GM18909 (cell line): ENCODE measurements around the gene MANF.
"Not testable (repeated sequence)": the region's sequence is repeated elsewhere in the genome, so short reads cannot be mapped to it uniquely, and the experiment has no call there.

Experiments
- ATAC-seq: cut with Tn5 transposase; IDR thresholded peaks from one replicate; pipeline ENCODE4 v1.9.1; 2021; ENCODE audit warnings: mild to moderate bottlenecking; ENCODE audit not compliant: unreplicated experiment, poor library complexity

The MANF gene

GRCh38 chr3:51384726-51385473 lies at the start of gene MANF:
TSS of gene MANF (plus strand) at chr3:51385291. CDS start at chr3:51385343, 52 bp downstream.
- peak; percentile 94 for ATAC-seq

GRCh38 chr3:51336261-51336660 lies 48.8 kb upstream of the MANF start:
- ATAC-seq = no peak

GRCh38 chr3:51337666-51338065 lies 47.4 kb upstream of the MANF start:
- no peak for ATAC-seq

DNA sequence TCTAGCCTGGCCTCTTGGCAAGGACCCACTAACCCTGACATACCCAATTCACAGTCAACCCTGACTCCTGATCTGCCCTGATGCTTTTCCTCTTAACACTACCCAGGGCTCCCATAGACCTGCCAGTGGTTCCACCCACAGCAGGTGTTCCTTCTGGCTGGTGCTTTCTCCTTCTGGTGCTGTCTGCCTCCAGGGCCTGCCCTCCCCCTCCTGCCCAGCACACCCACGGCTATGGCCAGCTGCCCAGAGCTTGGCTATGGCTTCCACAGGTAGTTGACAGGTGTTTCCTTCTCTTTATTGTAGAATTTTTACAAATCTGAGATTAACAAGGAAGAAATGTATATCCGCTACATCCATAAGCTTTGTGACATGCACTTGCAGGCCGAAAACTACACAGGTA lies 46.5 kb upstream of the MANF start:
- no peak for ATAC-seq

- ATAC-seq = no peak
Measured at GRCh38 chr3:51340013-51340829, 44.9 kb upstream of the MANF start.

DNA sequence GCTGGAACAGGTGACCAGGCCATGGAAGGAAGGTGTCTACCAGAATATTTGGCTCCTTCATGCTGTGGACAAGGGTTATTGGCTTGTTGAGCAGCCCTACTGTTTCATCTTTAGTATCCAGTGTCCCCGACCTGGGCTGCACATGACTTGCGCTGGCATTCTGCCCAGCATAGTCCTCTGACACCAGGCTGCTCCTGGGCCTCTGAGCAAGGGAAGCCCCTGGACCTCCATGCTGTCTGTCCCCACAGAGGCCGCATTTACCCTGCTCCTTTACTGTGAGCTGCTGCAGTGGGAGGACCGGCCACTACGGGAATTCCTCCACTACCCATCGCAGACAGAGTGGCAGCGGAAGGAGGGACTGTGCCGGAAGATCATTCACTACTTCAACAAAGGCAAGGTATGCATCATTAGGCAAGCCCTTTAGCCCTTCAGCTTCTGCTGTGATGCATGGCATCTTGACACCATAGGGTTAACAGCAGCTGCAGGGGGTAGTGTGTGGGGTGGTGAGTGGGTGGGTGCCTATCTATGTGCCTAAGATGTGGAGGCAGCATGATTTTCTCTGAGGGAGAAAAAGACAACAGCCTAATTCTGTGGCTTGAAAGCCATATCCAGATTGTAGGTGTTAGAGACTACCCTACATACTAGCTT lies 44.0 kb upstream of the MANF start:
- ATAC-seq = no peak

DNA sequence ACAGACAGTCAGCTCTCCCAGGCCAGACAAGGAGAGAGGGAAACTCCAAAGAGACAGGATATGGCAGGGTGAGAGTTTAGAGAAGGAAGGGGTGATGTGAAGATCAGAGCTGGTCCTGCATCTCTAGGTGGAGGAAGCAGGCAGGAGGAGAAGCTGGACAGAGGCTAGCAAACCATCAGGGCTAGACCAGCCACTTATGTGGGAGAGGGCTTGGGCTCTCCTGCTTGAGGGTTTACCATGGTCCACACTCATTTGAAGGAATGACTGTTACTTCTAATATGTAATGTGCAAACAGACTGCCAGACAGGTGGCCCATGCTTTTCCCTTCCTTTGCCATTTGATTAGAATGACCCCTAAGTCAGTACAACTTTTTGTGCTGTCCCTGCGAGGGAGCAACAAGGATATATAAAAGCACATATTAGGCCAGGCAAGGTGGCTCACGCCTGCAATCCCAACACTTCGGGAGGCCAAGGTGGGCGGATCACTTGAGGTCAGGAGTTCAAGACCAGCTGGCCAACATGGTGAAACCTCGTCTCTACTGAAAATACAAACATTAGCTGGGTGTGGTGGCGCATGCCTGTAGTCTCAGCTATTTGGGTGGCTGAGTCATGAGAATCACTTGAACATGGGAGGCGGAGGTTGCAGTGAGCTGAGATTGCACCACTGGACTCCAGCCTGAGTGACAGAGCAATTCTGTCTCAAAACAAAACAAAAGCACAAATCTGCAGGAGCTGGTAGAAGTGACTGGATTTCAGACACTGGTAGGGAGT lies 41.0 kb upstream of the MANF start:
- no peak for ATAC-seq

GRCh38 chr3:51350751-51351150 lies 34.3 kb upstream of the MANF start:
- no peak for ATAC-seq

GRCh38 chr3:51353131-51353530 lies 32.0 kb upstream of the MANF start:
- no peak for ATAC-seq

GRCh38 chr3:51353691-51354090 lies 31.4 kb upstream of the MANF start:
- no peak for ATAC-seq

DNA sequence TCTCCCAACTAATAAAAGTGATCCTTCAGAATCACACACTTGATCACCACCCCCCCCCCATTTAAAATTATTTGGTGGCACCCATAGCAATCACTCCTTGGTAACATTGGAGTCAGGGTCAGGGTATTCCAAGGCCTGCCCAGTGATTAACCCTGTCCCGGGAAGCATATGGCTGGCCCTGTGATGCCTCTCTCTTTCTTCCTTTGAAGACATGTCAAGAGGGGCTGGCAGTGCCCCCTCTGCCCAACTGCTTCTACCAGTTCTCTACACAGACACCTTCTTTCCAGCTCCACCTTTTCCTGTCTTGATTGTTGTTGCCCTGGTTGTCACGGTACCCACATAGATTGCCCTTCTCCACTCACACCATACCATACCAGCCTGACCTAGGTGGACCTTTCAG lies 30.9 kb upstream of the MANF start:
- ATAC-seq = no peak

DNA sequence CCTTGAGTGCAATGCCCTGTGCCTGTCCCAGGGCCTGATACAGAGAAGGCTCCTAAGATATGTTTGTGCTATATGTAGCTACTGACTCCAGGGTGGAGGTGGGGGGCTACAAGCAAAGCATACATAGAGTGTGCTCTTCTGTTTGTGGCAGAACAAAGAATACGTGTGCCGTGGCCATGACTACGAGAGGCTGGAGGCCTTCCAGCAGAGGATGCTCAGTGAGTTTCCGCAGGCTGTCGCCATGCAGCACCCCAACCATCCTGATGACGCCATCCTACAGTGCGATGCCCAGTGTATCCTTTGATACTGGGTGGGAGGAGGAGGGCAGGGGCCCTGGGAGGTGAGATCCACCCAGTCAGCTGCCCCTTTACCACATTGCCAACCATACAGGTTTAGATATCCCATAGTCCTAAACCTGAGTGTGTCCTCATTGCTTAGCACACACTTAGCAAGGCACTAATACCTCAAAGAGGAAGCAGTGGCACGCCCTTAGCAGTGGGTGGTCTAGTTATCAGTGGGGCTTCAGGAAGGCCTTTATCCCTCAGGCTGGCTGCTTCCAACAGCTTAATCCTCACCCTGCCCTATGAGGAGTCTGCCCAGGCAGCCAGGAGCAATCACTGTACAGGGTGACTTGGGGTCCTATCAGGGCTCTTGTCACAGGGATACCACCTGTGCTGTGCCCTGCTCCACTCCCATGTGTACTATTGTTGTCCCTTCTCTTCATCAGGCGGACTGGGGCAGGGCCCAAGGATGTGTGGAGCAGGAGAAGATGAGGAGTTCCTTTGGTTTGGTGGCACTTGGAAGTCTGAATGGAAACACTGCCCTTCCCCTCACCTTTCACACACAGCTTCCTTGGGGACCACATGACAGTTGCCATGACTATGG lies 30.1 kb upstream of the MANF start:
- no peak for ATAC-seq

DNA sequence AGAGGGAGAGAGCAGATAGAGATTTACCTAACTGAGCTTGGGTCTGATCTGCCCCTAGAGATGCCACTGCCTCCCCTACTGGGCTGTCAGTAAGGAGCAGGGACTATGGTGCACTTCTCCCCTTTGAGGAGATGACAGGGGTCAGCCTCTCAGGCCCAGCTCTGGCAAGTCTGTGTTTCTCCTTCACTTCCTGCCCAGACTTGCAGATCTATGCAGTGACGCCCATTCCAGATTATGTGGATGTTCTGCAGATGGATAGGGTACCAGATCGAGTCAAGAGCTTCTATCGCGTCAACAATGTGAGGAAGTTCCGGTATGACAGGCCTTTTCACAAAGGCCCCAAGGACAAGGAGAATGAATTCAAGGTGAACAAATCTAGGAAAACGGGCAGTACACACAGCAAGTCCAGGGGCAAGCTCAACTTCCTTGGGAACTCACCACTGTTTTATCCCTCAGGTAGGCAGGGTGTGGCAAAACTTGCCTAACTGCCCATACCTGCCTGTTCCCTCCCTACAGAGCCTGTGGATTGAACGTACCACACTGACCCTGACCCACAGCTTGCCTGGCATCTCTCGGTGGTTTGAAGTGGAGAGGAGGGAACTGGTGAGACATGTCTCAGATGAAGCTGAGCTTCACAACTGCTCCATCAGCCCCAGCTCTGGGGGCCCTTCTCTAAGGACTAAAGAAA lies 29.1 kb upstream of the MANF start:
- ATAC-seq = no peak

DNA sequence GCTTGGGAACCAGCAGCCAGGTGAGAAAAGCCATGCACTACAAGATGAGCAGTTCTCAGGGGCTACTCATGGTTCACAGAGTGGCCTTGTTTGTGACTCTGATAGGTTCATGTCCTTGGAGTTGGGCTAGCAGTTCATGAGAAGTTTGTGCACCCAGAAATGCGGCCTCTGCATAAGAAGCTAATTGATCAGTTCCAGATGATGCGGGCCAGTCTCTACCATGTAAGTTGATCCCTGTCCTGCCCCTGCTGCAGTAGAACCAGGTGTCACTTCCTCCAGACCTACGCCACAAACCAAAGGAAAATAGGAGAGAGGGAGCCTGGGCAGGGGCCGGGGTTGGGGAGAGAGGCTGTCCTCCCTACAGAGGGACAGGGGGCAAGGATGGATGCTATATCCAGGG lies 27.2 kb upstream of the MANF start:
- ATAC-seq = no peak

GRCh38 chr3:51358981-51359380 lies 26.1 kb upstream of the MANF start:
- ATAC-seq = no peak

DNA sequence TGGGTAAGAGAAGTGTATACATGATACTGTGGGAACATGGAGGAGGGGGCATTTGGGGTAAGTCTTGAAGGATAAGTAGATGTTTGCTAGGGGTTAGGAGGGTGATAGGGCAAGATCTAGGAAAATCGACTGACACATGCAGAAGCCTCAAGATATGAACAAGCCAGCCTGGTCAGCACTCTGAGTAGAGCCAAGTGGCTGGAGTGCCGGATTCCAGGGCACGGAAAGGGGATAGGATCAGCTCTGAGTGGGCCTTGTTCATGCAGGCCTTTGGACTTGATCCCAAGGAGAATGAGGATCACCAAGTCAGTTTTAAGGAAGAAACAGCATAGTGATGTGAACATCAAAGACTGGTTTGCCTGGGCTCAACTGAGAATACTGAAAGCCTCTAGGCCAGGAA lies 24.3 kb upstream of the MANF start:
- no peak for ATAC-seq

- ATAC-seq = no peak
Measured at GRCh38 chr3:51361746-51362145, 23.3 kb upstream of the MANF start.

DNA sequence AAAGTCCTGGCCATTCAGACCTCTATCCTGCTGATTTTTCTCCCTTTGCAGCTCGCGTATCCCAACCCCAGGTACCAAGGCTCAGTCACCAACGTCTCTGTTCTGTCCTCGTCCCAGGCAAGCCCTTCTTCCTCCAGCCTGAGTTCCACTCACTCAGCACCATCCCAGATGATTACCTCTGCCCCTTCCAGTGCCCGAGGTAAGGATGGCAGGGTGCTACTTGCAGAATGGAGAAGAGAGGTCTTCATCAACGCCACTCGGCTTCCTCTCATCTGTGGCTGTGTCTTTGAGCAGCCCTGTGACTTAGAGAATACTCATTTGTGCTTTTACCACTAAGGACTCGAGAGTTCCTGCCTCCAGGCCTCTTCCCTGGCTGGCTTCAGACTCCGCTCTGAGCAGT lies 22.6 kb upstream of the MANF start:
- no peak for ATAC-seq

DNA sequence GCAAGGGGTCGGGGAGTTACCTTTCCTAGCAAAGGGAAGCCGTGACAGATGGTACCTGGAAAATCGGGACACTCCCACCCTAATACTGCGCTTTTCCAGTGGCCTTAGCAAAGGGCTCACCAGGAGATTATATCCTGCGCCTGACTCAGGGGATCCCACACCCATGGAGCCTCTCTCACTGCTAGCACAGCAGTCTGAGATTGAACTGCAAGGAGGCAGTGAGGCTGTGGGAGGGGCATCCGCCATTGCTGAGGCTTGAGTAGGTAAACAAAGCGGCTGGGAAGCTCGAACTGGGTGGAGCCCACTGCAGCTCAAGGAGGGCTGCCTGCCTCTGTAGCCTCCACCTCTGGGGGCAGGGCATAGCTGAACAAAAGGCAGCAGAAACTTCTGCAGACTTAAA lies 16.8 kb upstream of the MANF start:
- ATAC-seq = not testable (repeated sequence)
